Raji (cell line): ENCODE data around the gene DALRD3.

ENCODE experiments used
- POLR2A ChIP-seq: IDR thresholded peaks from 2 replicates; pipeline ENCODE4 v1.6.1; 2011; ENCODE audit warnings: low read depth, low read length, control low read depth; ENCODE audit not compliant: insufficient read depth

DALRD3 gene

GRCh38 chr3:48980295-48980694 lies 38.1 kb downstream of the DALRD3 start:
- no peak for TF ChIP-seq POLR2A

GRCh38 chr3:48979451-48979850 lies 38.9 kb downstream of the DALRD3 start:
- TF ChIP-seq POLR2A, result no peak

- TF ChIP-seq POLR2A, result no peak
These were observed 44.1 kb downstream of the DALRD3 start for GRCh38 chr3:48974076-48974864.

- no peak for TF ChIP-seq POLR2A
These were observed 47.8 kb downstream of the DALRD3 start for GRCh38 chr3:48970586-48970985.

- no peak for TF ChIP-seq POLR2A
These were observed 51.5 kb downstream of the DALRD3 start for GRCh38 chr3:48966876-48967361.

GRCh38 chr3:48966367-48966766 lies 52.0 kb downstream of the DALRD3 start:
- no peak for TF ChIP-seq POLR2A
